NCI-H1417 treated with DMSO at 0.1 percent for 48 hours (cell line): Measurements from ENCODE around the gene FAM53C.
"Not testable (repeated sequence)": the region's sequence is repeated elsewhere in the genome, so short reads cannot be mapped to it uniquely, and the experiment has no call there.

ENCODE experiments used
- DNase-seq: peaks from one replicate; lab custom pipeline; 2025; lab: John Stamatoyannopoulos, UW

The FAM53C gene

GRCh38 chr5:138337685-138338410, at the start of gene FAM53C:
FAM53C (plus strand) TSS chr5:138338266; CDS start chr5:138341336, 3,070 bp downstream.
- peak; percentile 67 for DNase-seq

- no peak for DNase-seq
These were observed 48.8 kb upstream of the FAM53C start for GRCh38 chr5:138289296-138289695.

- DNase-seq, result no peak
These were observed 34.7 kb upstream of the FAM53C start for GRCh38 chr5:138303372-138303771.

- no peak for DNase-seq
These were observed 32.3 kb upstream of the FAM53C start for GRCh38 chr5:138305797-138306196.

- no peak for DNase-seq
These were observed 22.3 kb upstream of the FAM53C start for GRCh38 chr5:138315751-138316278.

- no peak for DNase-seq
These were observed 21.7 kb upstream of the FAM53C start for GRCh38 chr5:138316355-138316754.

- DNase-seq, result not testable (repeated sequence)
These were observed 19.9 kb upstream of the FAM53C start for GRCh38 chr5:138318211-138318610.

GRCh38 chr5:138330813-138331448, 7.1 kb upstream of the FAM53C start:
- DNase-seq, result no peak

GRCh38 chr5:138331449-138332368, 6.4 kb upstream of the FAM53C start, which contains the start of gene CDC25C:
CDC25C (minus strand) TSS chr5:138331804; CDS start chr5:138331180, 624 bp downstream.
- peak; percentile 90 for DNase-seq

- DNase-seq, result no peak
These were observed 3.1 kb upstream of the FAM53C start for GRCh38 chr5:138334867-138335447.

GRCh38 chr5:138336952-138337684, 948 bp upstream of the FAM53C start:
- no peak for DNase-seq

- DNase-seq, result no peak
These were observed 485 bp downstream of the FAM53C start for GRCh38 chr5:138338411-138339090.

- DNase-seq, result no peak
These were observed 1.0 kb downstream of the FAM53C start for GRCh38 chr5:138339091-138339456.

GRCh38 chr5:138339464-138339863, 1.4 kb downstream of the FAM53C start:
- no peak for DNase-seq

GRCh38 chr5:138340008-138340407, 1.9 kb downstream of the FAM53C start:
- DNase-seq, result no peak

- no peak for DNase-seq
These were observed 7.0 kb downstream of the FAM53C start for GRCh38 chr5:138344887-138345622.

- DNase-seq, result no peak
These were observed 8.8 kb downstream of the FAM53C start for GRCh38 chr5:138346889-138347288.

- DNase-seq, result no peak
These were observed 11.9 kb downstream of the FAM53C start for GRCh38 chr5:138349852-138350562.

- DNase-seq, result no peak
These were observed 12.5 kb downstream of the FAM53C start for GRCh38 chr5:138350563-138350890.
